Adrenal gland (tissue), 12 donors: Measurements from ENCODE around the gene NRSN1. TPM values are rescaled to one million over a fixed set of nuclear protein-coding genes. Genes with fewer than 3 reads are reported as not detected.

Experiments used
- DNase-seq, 7 donors: peaks; one replicate each; pipeline ENCODE4 v3.0.0-alpha.2; 2019 to 2020
- H3K27ac ChIP-seq, 5 donors: fragments of 200-600 bp; sonication (generic) in 4 of 5; 1 replicate in 3 of 5; 2 replicates in 2 of 5; pipeline versions ENCODE4 v1.5.1 to v1.8.0; 2016 to 2020; ENCODE audit warnings: mild to moderate bottlenecking in 1 of 5
- H3K27me3 ChIP-seq: fragments of 200-600 bp; 2 replicates; pipeline ENCODE4 v1.8.0; 2021
- H3K36me3 ChIP-seq, 2 donors: fragments of 200-600 bp; replicated peaks in 1 of 2; 1 replicate in 1 of 2; 2 replicates in 1 of 2; pipeline versions ENCODE4 v1.5.1 to v1.8.0; 2018 to 2022
- H3K4me1 ChIP-seq, 2 donors: fragments of 200-600 bp; replicated peaks in 1 of 2; 1 replicate in 1 of 2; 2 replicates in 1 of 2; pipeline versions ENCODE4 v1.5.1 to v1.8.0; 2018 to 2021
- H3K4me3 ChIP-seq, 4 donors: fragments of 200-600 bp; sonication (generic) in 3 of 4; one replicate each; pipeline ENCODE4 v1.5.1; 2016 to 2018
- H3K9me3 ChIP-seq, 3 donors: fragments of 200-600 bp; sonication (generic) in 1 of 3; replicated peaks in 1 of 3; 1 replicate in 2 of 3; 2 replicates in 1 of 3; pipeline versions ENCODE4 v1.5.1 to v1.8.0; 2016 to 2021
- POLR2A ChIP-seq, 2 donors: fragments of 450-650 bp; IDR thresholded peaks; one replicate each; pipeline ENCODE4 v1.6.1; 2017; ENCODE audit warnings: antibody characterized with exemption in 2 of 2, mild to moderate bottlenecking in 2 of 2, moderate library complexity in 1 of 2
- WGBS, 4 donors: extraction: QIAGEN DNeasy Blood & Tissue Kit in 2 of 4; methylation state at CpG; one replicate each; pipeline versions ENCODE4 v1.1.5 to v1.1.7; 2013 to 2017; 5-methylcytosine and 5-hydroxymethylcytosine counted together
- intact Hi-C, 2 donors: fragments of 100-400 bp; cut with DNase I; formaldehyde crosslinking; loops; one replicate each; pipeline versions ENCODE4 v1.14.1 to v1.15.0; 2022 to 2023
- polyA plus RNA-seq, 3 donors: library from polyadenylated mRNA; stranded (reverse); fragments of 200-250 nt in 2 of 3; fragments of 350-450 nt in 1 of 3; fragmentation: Illumina TruSeq in 1 of 3; extraction: RNeasy Lipid Tissue Mini Kit (QIAGEN cat#74804) in 1 of 3; gene quantifications; one replicate each; pipeline ENCODE4 v1.2.3, GENCODE V29; 2013 to 2014
- small RNA-seq, 2 donors: library from RNA; depleted of rRNA; stranded (forward); fragments of <200 nt; gene quantifications; one replicate each; pipeline ENCODE3, GENCODE V24; 2016
- total RNA-seq, 9 donors: library from RNA; depleted of rRNA in 4 of 9; stranded (reverse); fragments of >200 nt in 4 of 9; fragments of 120-200 nt in 1 of 9; fragmentation: NEBNext Ultra II Directional in 1 of 9; extraction: Animal tissue kit (Norgen Biotek cat#: 25700) in 1 of 9; gene quantifications; one replicate each; pipeline versions ENCODE4 v1.1.0 to v1.2.4, GENCODE V29; 2013 to 2023
- TF ChIP-seq, protein P1 (sequence below), 6 experiments: fragments of 450-650 bp in 4 of 6; fragments of 200-600 bp in 2 of 6; sonication (generic) in 1 of 6; IDR thresholded peaks; 1 replicate in 5 of 6; 2 replicates in 1 of 6; pipeline versions ENCODE4 v1.5.1 to v1.8.0; 2016 to 2021; ENCODE audit warnings: antibody characterized with exemption in 6 of 6, mild to moderate bottlenecking in 2 of 6, moderate library complexity in 1 of 6
- donor health status: healthy with polysubstance abuse.
- donor health status: Bipolar disorder and iron deficiency.
- donor health status: DM: yes; HTN: yes; CAD: no.
- donor health status: DM: no; HTN: no; CAD: no.
- donor health status: DM: no; HTN: no; CAD: no.
- donor health status: DM: yes; HTN: yes; CAD: no.

Gene NRSN1
- total and polyA plus RNA-seq, 12 donors, result 0.46 to 6.4 (median 2.2) TPM; not detected in 4

DNA sequence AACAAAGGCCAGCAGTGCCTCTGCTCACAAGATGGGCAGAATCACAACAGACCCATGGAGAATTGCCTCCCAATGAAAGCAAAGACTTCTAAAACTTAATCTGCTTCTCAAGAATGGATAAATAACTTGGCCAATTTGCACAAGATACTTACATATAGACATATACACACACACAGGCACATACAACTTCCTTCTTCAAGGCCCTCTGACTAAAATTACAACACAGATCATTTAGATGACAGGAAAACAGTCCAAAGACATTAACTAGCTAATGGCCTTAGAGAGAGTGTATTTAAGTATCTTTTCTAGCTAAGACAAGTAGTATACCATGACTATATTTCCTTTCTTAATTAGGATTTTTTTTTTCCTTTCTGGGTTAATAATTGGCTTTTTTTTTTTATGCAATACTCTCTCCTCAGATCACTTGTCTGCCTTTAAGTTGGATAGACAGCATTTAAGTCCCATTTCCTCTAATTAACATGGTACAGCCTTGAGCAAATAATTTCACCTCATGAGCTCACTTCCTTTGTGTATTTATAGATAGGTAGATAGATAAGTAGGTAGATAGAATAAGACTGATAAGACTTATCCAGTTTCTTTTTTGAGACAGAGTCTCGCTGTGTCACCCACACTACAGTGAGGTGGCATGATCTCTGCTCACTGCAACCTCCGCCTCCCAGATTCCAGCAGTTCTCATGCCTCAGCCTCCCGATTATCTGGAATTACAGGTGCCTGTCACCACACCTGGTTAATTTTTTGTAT lies 70.0 kb downstream of the NRSN1 start:
- no peak for DNase-seq
- Histone ChIP-seq H3K27ac (no peak overlapping the region), H3K4me1 (no peaks in the 10 kb centered on the region), H3K27me3 (no peaks in the 10 kb centered on the region), H3K9me3 (no peaks in the 10 kb centered on the region), H3K36me3 (no peaks in the 10 kb centered on the region), H3K4me3 (no peak overlapping the region)
- 89 to 95% (median 93%) methylated on average over 3 of the region's 3 CpGs for WGBS, 4 donors
- TF ChIP-seq POLR2A (IDR thresholded peaks at IDR 0.05), result no peak
- TF ChIP-seq, protein P1, sequence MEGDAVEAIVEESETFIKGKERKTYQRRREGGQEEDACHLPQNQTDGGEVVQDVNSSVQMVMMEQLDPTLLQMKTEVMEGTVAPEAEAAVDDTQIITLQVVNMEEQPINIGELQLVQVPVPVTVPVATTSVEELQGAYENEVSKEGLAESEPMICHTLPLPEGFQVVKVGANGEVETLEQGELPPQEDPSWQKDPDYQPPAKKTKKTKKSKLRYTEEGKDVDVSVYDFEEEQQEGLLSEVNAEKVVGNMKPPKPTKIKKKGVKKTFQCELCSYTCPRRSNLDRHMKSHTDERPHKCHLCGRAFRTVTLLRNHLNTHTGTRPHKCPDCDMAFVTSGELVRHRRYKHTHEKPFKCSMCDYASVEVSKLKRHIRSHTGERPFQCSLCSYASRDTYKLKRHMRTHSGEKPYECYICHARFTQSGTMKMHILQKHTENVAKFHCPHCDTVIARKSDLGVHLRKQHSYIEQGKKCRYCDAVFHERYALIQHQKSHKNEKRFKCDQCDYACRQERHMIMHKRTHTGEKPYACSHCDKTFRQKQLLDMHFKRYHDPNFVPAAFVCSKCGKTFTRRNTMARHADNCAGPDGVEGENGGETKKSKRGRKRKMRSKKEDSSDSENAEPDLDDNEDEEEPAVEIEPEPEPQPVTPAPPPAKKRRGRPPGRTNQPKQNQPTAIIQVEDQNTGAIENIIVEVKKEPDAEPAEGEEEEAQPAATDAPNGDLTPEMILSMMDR (IDR thresholded peaks at IDR 0.05), result no peak
- intact Hi-C loops, result no loop called here

Small RNA genes within 50 kb of the gene (small RNA-seq; reads per million reads assigned to genes)
- gene RF00218, result 0 to 0.12 reads per million in 2 donors

Other genes starting within 250 kb of the NRSN1 start
- 1 to 10 TPM in 4 of 9 donors, under 1 TPM in 5; 0.06 to 3.6 (median 0.94) TPM for gene DCDC2, start 231.8 kb downstream of the NRSN1 start, total RNA-seq
- 1 to 10 TPM in 2 of 3 donors, under 1 TPM in 1; 0.18 to 1.2 (median 1.1) TPM for gene DCDC2, start 231.8 kb downstream of the NRSN1 start, polyA plus RNA-seq